Naive thymus-derived CD8-positive, alpha-beta T cell (primary cell): Measurements from ENCODE around the gene ZP3. TPM values are rescaled to one million over a fixed set of nuclear protein-coding genes. Genes with fewer than 3 reads are reported as not detected.
"Not testable (repeated sequence)": the region's sequence is repeated elsewhere in the genome, so short reads cannot be mapped to it uniquely, and the experiment has no call there.

ENCODE experiments used
- ATAC-seq, 2 donors: fragments of 150-1000 bp; cut with Tn5 transposase in 1 of 2; sonication (Bioruptor Pico), chemical (Tn5 transposase) in 1 of 2; 1 replicate in 1 of 2; 2 replicates in 1 of 2; pipeline ENCODE4 v1.10.0; 2021; ENCODE audit warnings: mild to moderate bottlenecking in 2 of 2, moderate library complexity in 2 of 2
- POLR2A ChIA-PET: fragments of 350-600 bp; sonication (Branson Sonifier 250); formaldehyde crosslinking; loops from one replicate; lab custom pipeline; 2021; ENCODE audit warnings: antibody characterized with exemption; lab: Charles Lee
- DNase-seq, 10 donors: peaks; one replicate each; pipeline versions ENCODE4 v3.0.0 to v3.0.0-alpha.2; 2020 to 2022
- H3K27ac Mint-ChIP-seq, 10 donors: one replicate each; pipeline ENCODE4 v1.8.0; 2020 to 2022; ENCODE audit warnings: mild to moderate bottlenecking in 10 of 10, mixed read lengths in 10 of 10, moderate library complexity in 4 of 10, inconsistent platforms in 1 of 10
- H3K27me3 Mint-ChIP-seq, 5 donors: one replicate each; pipeline ENCODE4 v1.8.0; 2021 to 2022; ENCODE audit warnings: mixed read lengths in 5 of 5
- H3K36me3 Mint-ChIP-seq, 3 donors: one replicate each; pipeline ENCODE4 v1.8.0; 2020 to 2022; ENCODE audit warnings: mixed read lengths in 3 of 3, mild to moderate bottlenecking in 2 of 3, inconsistent platforms in 1 of 3
- H3K4me1 Mint-ChIP-seq, 4 donors: one replicate each; pipeline ENCODE4 v1.8.0; 2021 to 2022; ENCODE audit warnings: mixed read lengths in 4 of 4
- H3K4me3 Mint-ChIP-seq, 10 donors: one replicate each; pipeline ENCODE4 v1.8.0; 2020 to 2022; ENCODE audit warnings: mild to moderate bottlenecking in 10 of 10, mixed read lengths in 10 of 10, moderate library complexity in 6 of 10, inconsistent platforms in 1 of 10
- H3K9me3 Mint-ChIP-seq, 9 donors: one replicate each; pipeline ENCODE4 v1.8.0; 2020 to 2022; ENCODE audit warnings: mixed read lengths in 9 of 9, mild to moderate bottlenecking in 3 of 9, inconsistent platforms in 1 of 9, moderate library complexity in 1 of 9
- polyA plus RNA-seq, 3 donors: library from polyadenylated mRNA; unstranded; fragments of 300-500 nt; fragmentation: Illumina TruSeq; gene quantifications; one replicate each; pipeline ENCODE4 v1.2.3, GENCODE V29; 2021
- total RNA-seq, 8 experiments: library from RNA in 2 of 8; stranded (reverse) in 2 of 8; gene quantifications; one replicate each; pipeline ENCODE4 v1.2.3 and lab custom pipeline; 2021 to 2026

ZP3 gene
- total RNA-seq: 1 to 10 TPM; 2.3 to 3.2 TPM
- polyA plus RNA-seq: 10 to 100 TPM in 1 of 3 donors, 1 to 10 TPM in 2; 5.7 to 12.4 (median 9.7) TPM
- total RNA-seq (lab: John Stamatoyannopoulos, UW): 1.7 to 3.7 (median 2.3) reads per million in 6 experiments

- H3K27me3 Mint-ChIP-seq: peaks cover 0 to 3% (median 0%) of the 10 kb centered on the region in 5 donors
- H3K9me3 Mint-ChIP-seq: no peaks in the 10 kb centered on the region
- H3K36me3 Mint-ChIP-seq: no peaks in the 10 kb centered on the region
- DNase-seq (no peak), ATAC-seq (no peak)
- H3K4me1 Mint-ChIP-seq: peaks cover 0 to 7% (median 5%) of the 10 kb centered on the region in 4 donors
- H3K4me3 Mint-ChIP-seq: no peak within 1 kb of the TSS
- peak within 1 kb of the TSS in 1 of 10 donors; percentile 24 for H3K27ac Mint-ChIP-seq
- POLR2A ChIA-PET: no interaction called here
Measured at GRCh38 chr7:76424413-76425111, at the start of gene ZP3. TSS of gene ZP3 (plus strand) at chr7:76424950. CDS start at chr7:76424965, 15 bp downstream.

- DNase-seq: no peak
- H3K9me3 Mint-ChIP-seq: no peaks in the 10 kb centered on the region
- no peaks in the 10 kb centered on the region for H3K36me3 Mint-ChIP-seq
- no peak overlapping the region for H3K27ac Mint-ChIP-seq
- H3K4me3 Mint-ChIP-seq: no peak overlapping the region
- POLR2A ChIA-PET: no interaction called here
- peaks cover 0 to 4% (median 2%) of the 10 kb centered on the region in 4 donors for H3K4me1 Mint-ChIP-seq
- no peak for ATAC-seq
- peaks cover 0 to 22% (median 9%) of the 10 kb centered on the region in 5 donors for H3K27me3 Mint-ChIP-seq
Measured at GRCh38 chr7:76375251-76375650, 49.5 kb upstream of the ZP3 start.

GRCh38 chr7:76377186-76377918 lies 47.4 kb upstream of the ZP3 start:
- H3K9me3 Mint-ChIP-seq: no peaks in the 10 kb centered on the region
- peaks cover 0 to 19% (median 3%) of the 10 kb centered on the region in 5 donors for H3K27me3 Mint-ChIP-seq
- H3K4me3 Mint-ChIP-seq: peak overlapping the region in 1 of 10 donors; percentile 11
- peaks cover 0 to 7% (median 4%) of the 10 kb centered on the region in 4 donors for H3K4me1 Mint-ChIP-seq
- POLR2A ChIA-PET: no interaction called here
- H3K27ac Mint-ChIP-seq: no peak overlapping the region
- ATAC-seq (no peak), DNase-seq (no peak)
- no peaks in the 10 kb centered on the region for H3K36me3 Mint-ChIP-seq

- H3K27ac Mint-ChIP-seq: peak overlapping the region in 2 of 10 donors; percentile 44 to 74
- peak overlapping the region; percentile 69 to 87 (median 78) for H3K4me3 Mint-ChIP-seq
- peaks cover 0 to 7% (median 3%) of the 10 kb centered on the region in 4 donors for H3K4me1 Mint-ChIP-seq
- POLR2A ChIA-PET: no interaction called here
- H3K36me3 Mint-ChIP-seq: no peaks in the 10 kb centered on the region
- no peaks in the 10 kb centered on the region for H3K9me3 Mint-ChIP-seq
- DNase-seq (no peak), ATAC-seq (no peak)
- H3K27me3 Mint-ChIP-seq: no peaks in the 10 kb centered on the region
Measured at GRCh38 chr7:76380623-76380966, 44.2 kb upstream of the ZP3 start.

GRCh38 chr7:76381814-76382213 lies 42.9 kb upstream of the ZP3 start:
- POLR2A ChIA-PET: no interaction called here
- Mint-ChIP-seq H3K9me3 (no peaks in the 10 kb centered on the region), H3K27ac (no peak overlapping the region), H3K36me3 (no peaks in the 10 kb centered on the region), H3K4me1 (peaks cover 0 to 7% (median 3%) of the 10 kb centered on the region in 4 donors), H3K4me3 (no peak overlapping the region), H3K27me3 (no peaks in the 10 kb centered on the region)
- ATAC-seq (no peak), DNase-seq (no peak)

- Mint-ChIP-seq H3K4me3 (no peak overlapping the region), H3K27me3 (no peaks in the 10 kb centered on the region), H3K36me3 (no peaks in the 10 kb centered on the region), H3K27ac (no peak overlapping the region), H3K4me1 (peaks cover 0 to 7% (median 3%) of the 10 kb centered on the region in 4 donors), H3K9me3 (no peaks in the 10 kb centered on the region)
- DNase-seq: no peak
- POLR2A ChIA-PET: interaction anchor here (0.7 kb wide), 1 partner anchor 14 kb away, joined by 3 read pairs; no protein-coding TSS in a partner anchor
- no peak for ATAC-seq
Measured at GRCh38 chr7:76383089-76383944, 41.4 kb upstream of the ZP3 start.

- H3K9me3 Mint-ChIP-seq: no peaks in the 10 kb centered on the region
- POLR2A ChIA-PET: no interaction called here
- ATAC-seq (no peak), DNase-seq (no peak)
- H3K36me3 Mint-ChIP-seq: no peaks in the 10 kb centered on the region
- H3K4me3 Mint-ChIP-seq: no peak overlapping the region
- H3K4me1 Mint-ChIP-seq: no peaks in the 10 kb centered on the region
- no peaks in the 10 kb centered on the region for H3K27me3 Mint-ChIP-seq
- no peak overlapping the region for H3K27ac Mint-ChIP-seq
Measured at GRCh38 chr7:76386691-76387260, 38.0 kb upstream of the ZP3 start.

- POLR2A ChIA-PET, H3K27ac Mint-ChIP-seq, H3K36me3 Mint-ChIP-seq, DNase-seq, H3K4me1 Mint-ChIP-seq, ATAC-seq, H3K9me3 Mint-ChIP-seq, H3K4me3 Mint-ChIP-seq, H3K27me3 Mint-ChIP-seq: not testable (repeated sequence)
Measured at GRCh38 chr7:76387789-76388188, 37.0 kb upstream of the ZP3 start.

GRCh38 chr7:76390092-76390491 lies 34.7 kb upstream of the ZP3 start:
- ATAC-seq: no peak
- no peak for DNase-seq
- H3K4me1 Mint-ChIP-seq: peaks cover 0 to 13% (median 6%) of the 10 kb centered on the region in 4 donors
- POLR2A ChIA-PET: no interaction called here
- peak overlapping the region in 1 of 10 donors; percentile 33 for H3K4me3 Mint-ChIP-seq
- H3K36me3 Mint-ChIP-seq: no peaks in the 10 kb centered on the region
- peak overlapping the region in 1 of 10 donors; percentile 53 for H3K27ac Mint-ChIP-seq
- no peaks in the 10 kb centered on the region for H3K27me3 Mint-ChIP-seq
- H3K9me3 Mint-ChIP-seq: no peaks in the 10 kb centered on the region

GRCh38 chr7:76392531-76393115 lies 32.1 kb upstream of the ZP3 start:
- H3K4me1 Mint-ChIP-seq: peaks cover 0 to 22% (median 14%) of the 10 kb centered on the region in 4 donors
- no peaks in the 10 kb centered on the region for H3K9me3 Mint-ChIP-seq
- DNase-seq: no peak
- H3K4me3 Mint-ChIP-seq: peak overlapping the region; percentile 84 to 95 (median 90)
- H3K36me3 Mint-ChIP-seq: no peaks in the 10 kb centered on the region
- POLR2A ChIA-PET: interaction anchor here (0.6 to 2.1 kb wide), 5 partner anchors 28 to 80 kb away, joined by 3 to 9 read pairs (median 4); partner anchors contain the start of gene YWHAG
- ATAC-seq: peak; percentile 43 to 52
- H3K27me3 Mint-ChIP-seq: no peaks in the 10 kb centered on the region
- H3K27ac Mint-ChIP-seq: peak overlapping the region in 9 of 10 donors; percentile 63 to 95 (median 94)

GRCh38 chr7:76393116-76394031 lies 31.4 kb upstream of the ZP3 start:
- Mint-ChIP-seq H3K36me3 (no peaks in the 10 kb centered on the region), H3K4me3 (peak overlapping the region; percentile 84 to 95 (median 90)), H3K4me1 (peaks cover 4 to 26% (median 20%) of the 10 kb centered on the region in 4 donors), H3K27me3 (no peaks in the 10 kb centered on the region), H3K9me3 (no peaks in the 10 kb centered on the region), H3K27ac (peak overlapping the region in 9 of 10 donors; percentile 72 to 95 (median 94))
- ATAC-seq: peak; percentile 79 to 80
- POLR2A ChIA-PET: interaction anchor here (0.6 to 2.1 kb wide), 5 partner anchors 13 to 75 kb away, joined by 3 to 9 read pairs (median 4); partner anchors contain the start of gene YWHAG
- peak; percentile 82 to 98 (median 90) for DNase-seq
